NCI-H2081 (cell line): Measurements from ENCODE around the gene EXOC3.

Source experiments
- DNase-seq, 2 experiments: peaks; one replicate each; lab custom pipeline; 2025; lab: John Stamatoyannopoulos, UW

The EXOC3 gene

DNA sequence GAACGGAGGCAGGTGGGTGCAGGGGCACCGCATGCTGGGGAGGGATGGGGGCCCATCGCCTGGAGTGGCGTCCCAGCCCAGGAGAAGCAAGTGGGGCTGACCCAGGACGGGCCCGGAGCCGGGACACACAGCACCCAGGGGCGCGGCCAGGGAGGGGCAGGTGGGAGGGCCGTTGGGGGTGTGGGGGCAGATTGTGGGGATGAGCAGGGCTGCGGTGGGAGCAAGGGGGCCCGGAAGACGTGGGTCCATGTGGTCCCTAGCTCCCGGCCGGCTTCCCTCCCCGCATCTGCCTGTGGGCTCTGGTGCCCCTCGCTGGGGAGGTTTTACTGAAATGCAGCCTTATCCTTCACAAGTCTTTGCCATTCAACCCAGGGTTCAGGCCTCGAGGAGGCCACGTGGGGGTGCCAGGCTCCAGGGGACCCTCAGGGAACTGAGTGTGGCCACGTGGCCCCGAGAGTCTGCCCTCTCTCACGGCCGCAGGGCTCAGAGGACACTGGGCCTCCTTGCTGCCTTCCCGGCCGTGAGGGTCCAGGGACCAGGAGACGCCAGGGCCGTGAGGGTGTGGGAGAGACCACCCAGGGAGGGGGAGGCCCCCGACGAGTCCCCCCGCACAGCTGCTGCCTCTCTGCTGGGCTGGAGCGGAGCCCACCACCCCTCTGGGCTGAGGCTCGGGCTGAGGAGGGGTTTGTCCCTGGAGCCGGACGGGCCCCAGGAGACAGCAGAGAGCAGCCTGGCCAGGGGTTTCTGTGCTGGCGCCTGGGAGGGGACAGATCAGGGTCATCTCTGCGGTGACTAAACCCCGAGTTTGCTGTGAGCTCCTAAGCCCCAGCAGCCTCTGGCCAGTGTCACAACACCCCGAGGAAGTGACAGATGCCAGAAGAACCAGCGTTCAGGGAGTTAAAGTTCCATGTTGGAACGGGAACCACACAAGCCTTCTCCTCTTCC, 46.0 kb downstream of the EXOC3 start:
- DNase-seq: no peak

DNA sequence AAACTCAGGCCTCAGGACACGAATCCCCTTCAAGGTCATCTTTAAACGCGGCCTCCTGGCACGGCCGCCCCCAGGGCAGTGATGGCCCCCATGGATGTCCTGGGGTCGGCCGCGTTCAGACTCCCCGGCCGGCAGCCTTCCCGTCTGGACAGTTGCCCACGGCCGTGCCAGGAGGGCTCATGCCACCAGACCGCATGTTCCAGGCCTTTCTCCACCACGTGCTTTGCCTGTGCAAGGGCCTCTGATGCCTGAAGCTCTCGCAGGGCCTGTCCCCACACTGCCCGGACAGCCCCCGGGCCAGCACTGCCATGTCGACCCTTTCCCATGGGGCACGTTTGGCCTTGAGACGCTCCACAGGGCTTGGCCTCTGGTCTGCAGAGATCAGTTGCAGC, 46.7 kb downstream of the EXOC3 start:
- no peak for DNase-seq

DNA sequence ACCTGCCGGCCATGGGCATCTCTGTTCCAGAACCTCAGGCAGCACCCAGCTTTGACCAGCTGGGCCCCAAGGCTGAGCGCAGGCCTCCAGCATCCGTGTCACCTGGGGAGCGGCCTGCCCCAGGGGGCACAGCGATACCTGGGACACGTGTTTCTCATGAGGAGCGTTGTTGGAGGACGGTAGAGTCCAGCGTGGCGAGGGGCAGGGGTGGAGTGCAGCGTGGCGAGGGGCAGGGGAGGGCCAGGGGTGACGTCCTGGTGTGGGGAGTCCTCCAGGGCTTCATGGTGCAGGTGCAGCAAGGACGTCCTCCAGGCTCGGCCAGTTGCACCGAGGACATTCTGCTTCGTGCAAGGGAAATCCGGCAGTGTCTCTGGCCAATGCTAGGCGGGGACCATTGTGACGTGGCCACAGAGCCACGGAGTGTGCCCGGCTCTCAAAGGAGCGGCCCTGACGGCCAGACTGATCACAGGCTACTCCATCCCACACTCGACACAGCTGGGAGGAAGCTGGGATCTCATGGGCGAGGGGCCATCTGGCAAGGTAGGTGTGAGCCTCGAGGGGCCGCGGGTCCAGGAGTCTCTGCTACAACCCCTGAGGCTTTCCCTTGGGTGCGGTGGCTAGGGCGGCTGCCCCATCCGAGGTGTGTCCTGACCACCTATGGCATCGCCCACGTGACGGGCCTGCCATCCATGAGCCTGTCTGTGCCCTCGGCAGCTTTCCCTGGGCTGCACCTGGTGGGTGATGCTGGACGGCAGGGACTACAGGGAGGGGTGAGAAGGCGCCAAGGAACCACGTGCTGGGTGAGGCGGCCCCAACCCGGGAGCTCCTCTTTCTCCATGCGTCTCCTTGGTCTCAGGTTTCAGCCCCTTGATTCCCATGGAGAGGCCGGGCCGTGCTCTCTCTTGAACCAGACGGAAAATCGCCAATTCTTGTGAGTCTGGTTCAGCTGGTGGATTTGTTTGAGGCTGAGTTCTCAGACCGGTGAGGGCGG, 47.4 kb downstream of the EXOC3 start:
- no peak for DNase-seq

DNA sequence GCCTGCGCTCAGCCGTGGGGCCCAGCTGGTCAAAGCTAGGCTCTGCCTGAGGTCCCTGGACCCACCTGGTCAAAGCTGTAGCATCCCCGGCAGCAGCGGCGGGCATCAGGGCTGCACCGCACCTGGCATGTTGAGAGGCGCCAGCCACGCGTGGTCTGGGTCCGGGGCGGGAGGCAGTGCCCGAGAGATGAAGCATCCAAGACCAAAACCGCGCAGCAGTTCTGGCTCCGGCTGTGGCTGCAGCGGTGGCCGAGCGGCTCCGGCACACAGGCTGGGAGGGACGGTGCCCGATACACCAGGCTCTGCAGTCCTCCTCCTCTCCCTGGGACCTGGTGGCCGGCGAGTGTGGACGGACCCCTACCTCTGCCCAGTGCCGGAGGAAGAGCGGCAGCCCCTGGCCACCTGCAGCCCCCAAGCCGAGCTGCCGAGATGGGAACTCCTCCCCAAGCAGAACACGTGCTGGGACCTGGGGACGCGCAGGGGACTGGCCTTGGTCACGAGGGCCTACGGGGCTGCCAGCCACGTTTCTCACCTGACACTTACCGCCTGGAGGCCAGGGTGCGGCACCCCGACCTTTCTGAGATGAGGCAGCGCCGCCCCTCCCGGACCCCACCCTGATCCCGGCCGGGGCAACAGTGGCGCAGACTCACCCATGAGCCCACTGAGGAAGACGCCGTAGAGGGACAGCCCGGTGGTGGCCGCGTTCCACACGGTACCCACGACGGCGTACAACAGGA, 48.3 kb downstream of the EXOC3 start:
- DNase-seq: no peak

DNA sequence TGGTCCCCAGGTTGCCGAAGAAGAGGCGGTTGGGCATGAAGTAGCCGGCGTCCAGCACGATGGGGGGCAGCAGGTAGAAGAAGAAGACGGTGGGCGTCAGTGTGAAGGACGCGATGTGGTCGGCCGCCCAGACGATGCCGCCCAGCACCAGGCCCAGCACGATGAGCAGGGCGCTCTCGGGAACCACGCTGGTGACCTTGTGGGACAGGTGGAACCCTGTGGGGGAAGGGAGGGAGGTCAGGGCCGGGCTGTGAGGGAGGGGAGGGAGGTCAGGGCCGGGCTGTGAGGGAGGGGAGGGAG, 48.8 kb downstream of the EXOC3 start:
- no peak for DNase-seq

DNA sequence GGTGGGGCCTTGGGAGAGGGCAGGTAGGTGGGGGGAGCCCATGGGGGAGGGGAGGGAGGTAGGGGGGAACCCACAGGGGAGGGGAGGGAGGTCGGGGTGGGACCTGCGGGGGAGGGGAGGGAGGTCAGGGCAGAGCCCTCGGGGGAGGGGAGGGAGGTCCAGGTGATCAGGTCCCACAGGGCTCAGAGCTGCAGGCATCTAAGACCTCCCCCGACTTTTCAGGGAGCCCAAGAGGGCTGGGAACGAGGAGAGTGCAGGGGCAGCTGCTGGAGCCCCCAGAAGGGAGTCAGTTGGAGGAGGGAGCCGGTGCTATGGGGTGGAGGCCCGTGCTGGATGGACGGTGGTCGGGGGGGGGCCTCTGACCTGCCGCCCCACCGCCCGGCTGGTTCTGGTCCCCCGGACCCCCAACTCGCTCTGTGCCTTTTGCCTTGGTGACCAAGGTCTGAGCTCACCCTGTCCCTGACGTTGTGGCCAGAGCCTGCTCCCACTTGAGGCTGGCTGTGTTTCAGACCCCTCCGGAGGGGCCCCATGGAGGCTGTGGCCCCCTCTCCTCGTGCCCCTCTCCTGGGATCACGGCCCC, 49.4 kb downstream of the EXOC3 start:
- DNase-seq: no peak

DNA sequence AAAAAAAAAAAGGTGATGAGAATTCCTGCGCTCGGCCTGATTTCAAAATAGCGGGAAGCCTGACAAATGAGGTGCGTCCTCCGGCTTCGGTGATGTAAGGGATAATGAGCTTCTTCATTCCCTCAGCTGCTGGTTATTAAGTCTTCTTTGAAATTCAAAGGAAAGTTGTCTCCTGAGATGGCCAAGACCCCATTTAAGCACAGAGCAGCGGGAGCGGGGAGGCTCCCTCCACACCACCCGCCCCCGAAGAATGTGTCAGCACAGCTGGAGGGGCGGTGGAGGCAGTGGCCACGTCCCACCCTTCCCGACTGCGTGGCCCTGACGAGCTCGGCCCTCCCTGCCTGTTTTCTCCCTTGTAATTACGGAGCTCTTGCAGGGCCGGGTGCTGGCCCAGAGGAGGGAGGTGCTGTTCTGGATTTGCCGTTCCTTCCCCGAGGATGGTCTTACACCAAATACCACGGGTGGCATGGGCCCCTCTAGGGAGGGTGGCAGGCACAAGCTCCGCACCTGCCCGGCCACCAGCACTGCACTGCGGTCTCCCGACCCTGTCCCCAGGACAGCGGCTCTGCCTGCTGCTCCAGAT, 50.2 kb downstream of the EXOC3 start:
- DNase-seq: no peak

DNA sequence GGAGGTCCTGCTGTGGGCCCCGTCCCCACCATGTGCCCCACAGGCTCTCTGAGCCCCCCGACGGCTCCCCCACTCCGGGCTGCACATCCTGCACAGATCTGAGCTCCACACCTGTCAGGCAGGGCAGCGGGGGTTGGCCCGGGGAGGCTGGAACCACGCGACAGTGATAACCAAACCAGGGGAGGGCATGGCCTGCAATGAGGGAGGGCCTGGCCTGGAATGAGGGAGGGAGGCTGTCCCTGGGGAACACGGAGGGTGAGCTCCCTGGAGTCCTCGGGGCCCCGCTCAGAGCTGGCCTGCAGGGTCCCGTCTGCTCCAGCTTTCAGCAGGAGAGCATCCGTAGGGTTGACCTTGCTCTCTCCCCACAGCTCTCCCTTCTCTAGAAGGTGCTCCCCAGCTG, 50.8 kb downstream of the EXOC3 start:
- no peak for DNase-seq

DNA sequence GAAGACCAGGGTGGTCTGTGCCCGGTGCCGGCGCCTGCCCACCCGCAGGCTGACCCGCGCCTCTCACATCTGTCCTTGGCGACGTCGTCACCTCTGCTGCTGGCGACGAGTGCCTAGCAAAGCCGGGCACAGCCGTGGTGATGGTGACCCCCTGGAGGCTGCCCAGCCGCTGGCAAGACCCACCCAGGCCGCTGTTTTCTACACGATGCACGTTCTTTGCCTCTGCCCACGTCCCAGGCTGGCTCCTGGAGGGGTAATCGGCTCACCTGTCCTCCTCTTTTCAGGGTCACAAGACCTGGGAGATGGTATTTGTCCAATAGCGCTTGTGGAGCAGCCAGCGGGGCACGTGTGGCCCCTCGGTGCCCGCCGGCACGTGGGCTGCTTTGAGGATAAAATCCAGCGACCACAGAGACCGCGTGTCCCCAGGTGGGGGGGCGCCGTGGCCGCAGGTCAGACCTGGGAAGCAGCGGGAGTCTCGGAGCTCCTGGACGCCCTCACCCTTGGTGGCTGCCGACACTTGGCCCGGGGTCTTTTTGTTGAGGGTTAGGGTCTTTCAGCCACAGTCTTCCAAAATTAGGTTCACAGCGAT, 51.8 kb downstream of the EXOC3 start:
- DNase-seq: no peak

DNA sequence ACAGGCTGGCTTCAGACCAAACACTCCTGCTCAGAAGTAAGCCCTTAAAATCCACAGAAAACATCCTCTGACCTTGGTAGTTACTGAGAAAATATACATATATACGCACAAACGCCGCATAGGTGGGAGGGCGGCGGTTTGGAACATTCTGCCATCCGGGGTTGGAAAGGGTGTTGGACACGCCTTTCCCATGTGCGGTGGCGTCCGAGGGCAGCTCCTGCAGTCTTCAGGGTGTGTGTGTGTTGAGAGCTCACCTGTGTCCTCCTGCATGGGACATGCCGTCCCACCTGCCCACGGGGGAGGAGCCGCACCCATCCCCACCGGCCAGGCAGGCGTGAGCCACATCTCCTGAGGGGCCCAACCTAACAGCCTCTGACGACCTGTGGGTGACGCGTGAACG, 53.1 kb downstream of the EXOC3 start:
- no peak for DNase-seq

DNA sequence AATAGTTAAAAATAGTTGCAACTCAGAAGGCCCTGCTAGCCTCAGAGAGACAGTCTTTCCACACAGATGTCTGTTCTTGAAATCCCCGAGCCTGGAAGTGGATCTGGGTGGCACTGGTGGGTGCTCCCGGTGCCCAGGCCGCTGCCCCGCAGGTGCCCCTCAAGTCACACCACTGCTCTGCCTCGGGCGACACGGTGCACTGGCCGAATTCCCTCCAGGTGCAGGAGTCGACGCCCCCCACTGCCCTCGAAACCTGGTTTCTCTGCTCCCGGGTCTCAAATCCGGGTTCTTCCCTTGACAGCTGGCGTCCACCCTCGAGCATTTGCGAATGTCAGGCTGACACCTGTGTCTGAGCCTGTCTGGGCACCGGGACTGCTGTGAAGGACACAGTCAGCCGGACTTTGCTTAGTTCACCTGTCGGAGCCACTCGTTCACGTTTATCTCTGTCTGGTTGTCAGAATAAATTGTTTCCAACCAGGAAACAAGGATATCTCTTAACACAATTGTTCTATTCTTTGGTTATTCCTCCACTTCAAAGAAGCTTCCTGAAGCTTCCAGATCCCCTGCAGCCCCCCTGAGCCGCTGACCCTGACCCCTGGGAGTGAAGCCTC, 54.2 kb downstream of the EXOC3 start:
- DNase-seq: no peak

DNA sequence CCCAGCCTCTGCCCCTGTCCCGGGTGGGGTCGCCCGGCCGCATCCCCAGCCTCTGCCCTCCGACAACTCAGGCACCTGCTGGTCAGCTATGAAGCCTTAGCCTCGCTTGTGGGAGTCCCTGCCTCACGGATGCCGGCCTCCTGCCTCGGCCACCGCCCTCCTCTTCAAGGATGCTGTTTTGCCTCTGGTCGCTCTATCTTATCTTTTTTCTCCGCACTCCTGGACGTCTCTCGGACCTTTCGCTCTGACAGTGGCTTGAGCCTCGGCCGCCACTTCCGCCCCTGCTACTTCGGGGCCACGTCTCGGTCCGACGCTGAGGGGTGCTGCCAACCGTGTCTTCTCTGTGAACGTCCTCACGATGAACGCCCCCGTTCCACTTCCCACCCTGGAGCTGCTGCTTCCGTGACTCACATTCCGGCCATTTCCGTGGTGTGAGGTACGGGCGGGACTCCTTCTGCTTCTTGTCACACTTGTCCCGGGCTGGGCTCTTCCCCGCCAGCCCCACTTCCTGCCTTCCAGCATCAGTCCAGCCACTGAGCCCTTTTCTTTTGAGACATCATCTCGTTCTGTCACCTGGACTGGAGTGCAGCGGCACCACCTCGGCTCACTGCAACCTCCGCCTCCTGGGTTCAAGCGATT, 55.0 kb downstream of the EXOC3 start:
- no peak for DNase-seq

DNA sequence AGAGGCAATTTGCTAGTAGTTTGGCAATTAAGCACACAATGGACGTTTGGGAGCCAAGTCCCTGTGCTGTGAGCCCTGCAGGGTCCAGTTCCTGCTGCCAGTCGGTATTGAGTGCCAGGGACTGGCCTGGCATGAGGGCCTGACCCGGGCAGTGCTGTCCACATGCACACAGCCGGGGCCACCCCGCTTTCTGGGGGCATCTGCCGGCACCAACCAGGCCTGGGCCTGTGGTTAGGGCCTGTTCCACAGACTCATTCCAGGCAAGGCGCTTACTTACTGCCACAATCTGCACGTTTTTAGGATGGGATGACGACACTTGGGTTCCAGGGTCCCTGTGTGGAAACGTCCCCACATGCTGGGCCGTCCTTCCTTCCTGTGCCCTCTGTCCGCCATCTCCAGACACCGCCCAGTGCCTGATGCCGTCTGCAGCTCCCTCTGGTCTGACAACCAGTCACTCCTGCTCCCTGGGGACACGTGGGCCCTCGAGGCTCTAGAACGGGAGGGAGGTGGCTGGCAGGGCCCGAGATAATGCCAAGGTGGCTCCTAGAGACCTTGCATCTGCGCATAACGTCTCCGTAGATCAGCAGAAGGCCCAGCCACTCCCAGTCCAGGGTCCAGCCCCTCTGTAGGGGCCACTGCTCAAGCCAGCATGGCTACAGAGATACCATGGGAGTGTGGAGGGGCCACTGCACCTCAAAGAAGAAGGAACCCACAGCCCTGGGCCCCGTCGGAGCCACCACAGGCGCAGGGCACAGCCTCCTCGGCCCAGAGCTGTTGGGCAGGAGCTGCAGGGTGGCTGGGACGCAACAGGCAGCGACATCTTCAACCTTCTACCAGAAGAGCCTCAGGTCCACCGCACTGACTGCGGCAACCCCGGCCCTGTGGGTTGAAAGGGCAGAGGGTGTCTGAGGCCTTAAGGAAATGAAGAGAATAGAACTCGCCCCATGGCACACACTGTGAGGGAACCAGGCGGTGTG, 56.5 kb downstream of the EXOC3 start:
- DNase-seq: no peak

DNA sequence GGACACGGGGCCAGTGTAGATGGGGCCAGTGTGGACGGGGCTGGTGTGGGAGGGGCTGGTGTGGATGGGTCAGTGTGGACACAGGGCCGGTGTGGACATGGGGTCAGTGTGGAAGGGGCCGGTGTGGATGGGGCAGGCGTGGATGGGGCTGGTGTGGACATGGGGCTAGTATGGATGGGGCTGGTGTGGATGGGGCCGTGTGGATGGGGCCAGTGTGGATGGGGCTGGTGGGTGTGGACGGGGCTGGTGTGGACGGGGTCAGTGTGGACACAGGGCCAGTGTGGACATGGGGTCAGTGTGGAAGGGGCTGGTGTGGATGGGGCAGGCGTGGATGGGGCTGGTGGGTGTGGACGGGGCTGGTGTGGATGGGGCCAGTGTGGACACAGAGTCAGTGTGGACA, 57.5 kb downstream of the EXOC3 start:
- no peak for DNase-seq

DNA sequence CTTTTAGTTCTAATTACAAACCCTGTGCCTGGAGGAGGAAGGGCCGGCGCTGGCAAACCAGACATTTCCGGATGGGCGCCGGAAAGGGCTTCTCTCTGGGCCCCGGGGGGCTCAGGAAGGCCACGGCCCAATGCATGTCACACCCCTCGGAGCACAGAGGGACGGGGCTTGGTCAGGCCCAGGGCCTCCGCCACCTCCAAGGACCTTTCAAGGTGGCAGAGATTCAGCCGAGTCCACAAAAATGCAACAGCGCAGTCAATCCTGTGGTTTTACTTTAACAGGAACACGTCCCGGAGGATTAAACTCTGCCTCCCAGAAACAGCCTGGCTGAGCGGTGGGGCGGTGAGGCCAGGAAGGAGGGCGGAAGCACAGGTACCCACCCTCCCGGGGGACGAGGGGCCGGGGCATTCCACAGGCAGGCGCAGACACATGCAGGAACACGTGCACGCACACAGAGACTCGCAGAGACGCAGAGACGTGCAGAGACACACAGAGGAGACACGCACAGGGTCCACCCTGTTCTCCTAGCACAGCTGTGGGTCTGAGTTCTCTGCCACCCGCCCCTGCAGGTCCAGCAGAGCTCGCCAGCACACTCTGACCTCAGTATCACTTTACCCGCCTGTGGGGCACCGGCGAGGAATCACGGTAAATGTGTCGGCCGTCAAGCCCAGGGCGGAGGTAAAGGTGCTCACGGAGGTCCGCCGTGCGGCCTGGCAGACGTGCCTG, 58.3 kb downstream of the EXOC3 start:
- no peak for DNase-seq

DNA sequence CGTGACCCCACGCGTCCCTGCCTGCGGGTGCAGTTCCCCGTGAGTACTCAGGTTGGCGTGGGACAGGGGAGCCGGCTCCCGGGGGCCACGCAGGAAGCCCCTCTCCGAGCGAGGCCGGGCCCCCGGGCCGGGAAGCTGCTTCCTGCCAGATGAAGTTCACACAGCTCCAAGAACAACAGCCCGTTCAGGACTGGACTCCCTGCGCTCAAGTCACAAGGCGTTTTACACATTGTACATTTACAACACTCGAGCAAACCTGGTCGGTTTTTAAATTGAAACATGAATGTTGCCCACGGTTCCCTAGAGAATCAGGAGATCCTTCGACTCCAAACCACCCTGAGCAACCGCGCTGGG, 58.8 kb downstream of the EXOC3 start:
- DNase-seq: no peak

DNA sequence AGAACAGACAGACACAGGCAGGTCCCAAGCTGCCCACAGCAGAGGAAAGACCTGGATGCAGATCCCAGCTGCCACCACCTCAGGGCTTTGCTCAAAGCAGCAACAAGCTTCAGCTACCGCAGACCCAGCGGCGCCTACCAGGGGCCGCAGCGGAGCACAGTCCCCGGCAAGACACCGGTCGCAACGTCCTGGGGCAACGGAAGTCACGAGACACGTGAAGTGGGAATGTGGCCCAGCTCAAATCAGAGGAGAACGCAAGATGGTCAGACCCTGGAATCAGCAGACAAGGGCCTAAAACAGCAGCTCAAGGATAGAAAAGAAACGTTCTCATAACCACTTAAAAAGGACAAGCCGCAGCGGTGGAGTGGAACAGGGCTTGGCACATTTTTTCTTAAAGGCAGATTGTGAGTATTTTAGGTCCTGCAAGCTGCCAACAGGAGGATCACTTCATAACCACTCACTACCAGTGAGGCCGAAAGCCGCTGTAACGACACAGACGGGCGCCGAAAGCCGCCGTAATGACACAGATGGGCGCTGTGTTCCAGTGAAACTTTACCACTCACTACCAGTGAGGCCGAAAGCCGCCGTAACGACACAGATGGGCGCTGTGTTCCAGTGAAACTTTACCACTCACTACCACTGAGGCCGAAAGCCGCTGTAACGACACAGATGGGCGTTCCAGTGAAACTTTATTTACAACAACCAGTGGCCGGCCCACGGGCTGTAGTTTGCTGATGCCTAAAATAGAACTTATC, 59.5 kb downstream of the EXOC3 start:
- DNase-seq: no peak
